Cerebellar nuclear complex (tissue), 1 donor: ENCODE data around the gene GNB4.

ENCODE experiments used
- DNase-seq, 2 experiments: peaks; one replicate each; lab custom pipeline; 2025; lab: John Stamatoyannopoulos, UW

Gene GNB4

GRCh38 chr3:179451265-179452175 is at the start of gene GNB4:
TSS of gene GNB4 (minus strand) at chr3:179451470. CDS start at chr3:179426200, 25,270 bp downstream.
- DNase-seq: no peak

GRCh38 chr3:179495483-179495882 is 44.2 kb upstream of the GNB4 start:
- DNase-seq: no peak

DNA sequence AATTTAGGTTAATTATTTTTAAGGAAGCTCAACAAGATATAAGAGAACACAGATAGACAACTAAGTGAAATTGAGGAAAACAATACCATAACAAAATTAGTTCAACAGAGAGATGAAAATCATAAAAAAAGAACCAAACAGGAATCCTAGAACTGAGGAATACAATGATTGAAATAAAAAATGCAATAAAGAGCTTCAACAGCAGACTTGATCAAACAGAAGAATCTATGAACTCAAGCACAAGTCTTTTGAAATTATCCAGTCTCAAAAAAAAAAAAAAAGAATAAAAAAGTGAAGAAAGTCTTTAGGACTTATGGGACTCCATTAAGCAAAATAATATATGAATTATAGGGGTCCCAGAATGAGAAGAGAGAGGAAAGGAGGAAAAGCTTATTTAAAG is 42.0 kb upstream of the GNB4 start:
- DNase-seq: no peak

- DNase-seq: no peak
Measured at GRCh38 chr3:179488213-179488612, 36.9 kb upstream of the GNB4 start.

GRCh38 chr3:179486806-179487205 is 35.5 kb upstream of the GNB4 start:
- no peak for DNase-seq

DNA sequence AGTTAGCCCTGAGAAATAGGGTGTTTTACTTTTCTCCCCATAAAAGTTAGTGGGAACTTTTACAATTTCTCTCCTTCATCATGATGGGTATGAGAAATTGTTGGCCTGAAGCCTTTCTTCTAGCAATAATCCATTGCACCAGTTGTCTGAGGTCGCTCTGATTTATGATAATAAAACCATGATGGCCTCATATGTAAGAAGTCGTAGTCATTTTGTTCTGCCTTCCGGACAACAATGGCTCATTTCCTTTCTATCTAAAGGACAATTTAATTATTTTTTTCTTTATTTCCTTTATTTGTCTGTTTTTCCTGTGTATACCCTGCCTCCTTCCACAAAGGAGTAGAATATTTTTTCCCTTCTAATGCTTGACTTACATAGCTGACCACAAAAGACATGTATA is 31.6 kb upstream of the GNB4 start:
- no peak for DNase-seq

GRCh38 chr3:179476215-179476614 is 24.9 kb upstream of the GNB4 start:
- no peak for DNase-seq

DNA sequence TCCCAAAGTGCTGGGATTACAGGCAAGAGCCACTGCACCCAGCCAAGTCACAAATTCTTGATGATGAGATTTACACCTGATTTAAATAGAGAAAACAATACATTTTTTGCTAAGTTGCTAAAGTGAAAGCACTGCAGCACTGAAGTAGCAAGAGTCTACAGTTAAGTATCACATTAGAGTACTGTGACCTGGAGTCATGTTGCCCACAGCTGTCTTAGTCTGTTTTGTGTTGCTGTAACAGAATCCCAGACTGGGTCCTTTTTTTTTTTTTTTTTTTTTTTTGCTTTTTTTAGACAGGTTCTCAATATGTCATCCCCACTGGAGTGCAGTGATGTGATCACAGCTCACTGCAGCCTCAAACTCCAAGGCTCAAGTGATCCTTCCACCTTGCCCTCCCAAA is 23.2 kb upstream of the GNB4 start:
- DNase-seq: no peak

DNA sequence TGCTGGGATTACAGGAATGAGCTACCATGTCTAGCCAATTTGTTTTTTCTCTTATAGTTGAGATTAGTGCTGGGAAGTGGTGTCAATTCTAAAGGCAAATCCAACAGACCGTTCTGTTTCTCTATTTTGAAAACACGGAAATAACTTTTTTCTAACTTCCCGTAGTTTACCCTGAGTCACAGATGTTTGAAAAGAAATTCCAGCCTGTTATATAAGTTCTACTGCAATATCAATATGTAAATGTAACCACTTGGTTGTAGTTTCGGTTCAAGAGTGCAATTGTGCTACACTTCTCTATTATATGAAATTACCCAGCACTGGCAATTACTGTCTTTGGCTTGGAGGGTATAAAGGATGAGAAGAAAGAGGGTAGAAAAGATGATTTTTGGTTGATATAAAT is 22.3 kb upstream of the GNB4 start:
- DNase-seq: no peak

GRCh38 chr3:179464323-179465092 is 13.2 kb upstream of the GNB4 start:
- DNase-seq: no peak

DNA sequence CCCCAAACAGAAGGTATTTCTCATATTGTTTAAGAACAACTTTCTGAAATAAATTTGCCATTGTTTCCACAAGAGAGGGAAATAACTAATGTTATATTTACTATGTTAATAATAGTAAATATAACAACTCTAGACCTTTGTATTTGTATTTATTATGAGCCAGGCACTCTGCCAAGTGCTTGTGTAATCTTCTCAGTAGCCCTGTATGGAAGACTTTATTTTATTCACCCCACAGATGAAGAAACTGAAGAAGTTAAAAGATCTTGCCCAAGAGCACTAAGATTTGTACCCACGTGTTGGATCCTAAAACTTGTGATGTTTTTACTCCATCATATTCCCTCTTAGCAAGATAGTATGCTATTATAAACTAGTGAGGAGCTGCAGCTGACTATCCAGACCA is 12.0 kb upstream of the GNB4 start:
- DNase-seq: no peak

DNA sequence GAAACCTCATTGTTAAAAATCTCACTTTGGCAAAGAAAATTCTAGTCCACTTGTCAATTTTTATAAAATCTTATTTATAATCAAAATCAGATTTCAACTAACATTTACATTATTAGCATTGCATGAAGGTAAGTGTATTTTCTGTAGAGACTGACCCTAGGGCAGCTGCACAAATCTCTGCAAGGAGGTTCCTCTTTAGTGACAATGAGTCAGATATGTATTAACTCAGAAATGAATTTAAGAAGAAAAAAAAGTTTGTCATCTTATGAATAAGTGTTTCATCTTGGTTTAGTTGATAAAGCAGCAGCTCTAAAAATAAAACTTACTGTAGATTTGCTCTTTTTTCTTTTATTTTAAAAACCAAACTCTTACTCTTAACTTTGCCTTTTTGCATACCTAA is 9.0 kb upstream of the GNB4 start:
- DNase-seq: no peak

- no peak for DNase-seq
Measured at GRCh38 chr3:179455954-179456353, 4.7 kb upstream of the GNB4 start.

GRCh38 chr3:179454887-179455286 is 3.6 kb upstream of the GNB4 start:
- DNase-seq: no peak

- no peak for DNase-seq
Measured at GRCh38 chr3:179453967-179454366, 2.7 kb upstream of the GNB4 start.

DNA sequence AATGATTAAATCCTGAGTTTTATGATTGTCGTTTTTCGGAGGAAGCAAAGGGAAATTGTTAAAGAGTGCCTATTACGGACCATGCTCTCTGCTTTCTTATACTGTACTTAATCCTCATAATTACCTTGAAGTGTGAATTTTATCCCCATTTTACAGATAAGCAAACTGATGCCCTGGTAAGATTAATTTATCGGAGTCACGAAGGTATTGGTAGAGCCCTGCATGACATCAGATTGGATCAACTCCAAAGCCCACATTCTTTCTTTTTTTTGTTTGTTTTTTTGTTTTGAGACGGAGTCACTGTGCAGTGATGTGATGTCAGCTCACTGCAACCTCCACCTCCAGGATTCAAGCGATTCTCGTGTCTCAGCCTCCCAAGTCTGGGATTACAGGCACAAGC is 1.6 kb upstream of the GNB4 start:
- no peak for DNase-seq

- no peak for DNase-seq
Measured at GRCh38 chr3:179452176-179452564, 900 bp upstream of the GNB4 start.

- no peak for DNase-seq
Measured at GRCh38 chr3:179450901-179451264, 387 bp downstream of the GNB4 start.

DNA sequence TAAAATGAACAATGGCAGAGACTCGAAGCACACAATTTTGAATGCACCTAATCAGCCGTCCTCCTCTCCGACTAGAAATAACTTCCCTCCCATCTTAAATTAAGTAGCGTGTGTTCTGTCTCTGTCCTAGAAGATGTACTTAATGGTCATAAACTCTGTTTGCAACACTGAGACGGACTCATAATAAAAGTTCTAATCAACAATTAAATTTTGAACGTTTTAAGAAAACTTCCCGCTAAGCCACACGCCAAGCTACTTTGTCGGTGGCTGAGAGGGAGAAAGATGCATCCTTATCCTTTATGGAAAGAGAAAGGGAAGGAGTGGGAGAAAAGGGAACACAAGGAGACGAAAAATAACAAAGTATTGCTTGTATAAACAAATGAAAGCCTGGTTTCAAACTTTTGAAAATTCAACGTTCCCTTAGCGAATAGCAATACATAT is 989 bp downstream of the GNB4 start:
- no peak for DNase-seq

- DNase-seq: no peak
Measured at GRCh38 chr3:179449636-179450035, 1.6 kb downstream of the GNB4 start.

- no peak for DNase-seq
Measured at GRCh38 chr3:179447251-179447650, 4.0 kb downstream of the GNB4 start.

GRCh38 chr3:179446501-179446900 is 4.8 kb downstream of the GNB4 start:
- no peak for DNase-seq

GRCh38 chr3:179438841-179439240 is 12.4 kb downstream of the GNB4 start:
- DNase-seq: no peak
